ENCODE data around the gene PHPT1. TPM values are rescaled to one million over a fixed set of nuclear protein-coding genes. Genes with fewer than 3 reads are reported as not detected.
"Not testable (repeated sequence)": the region's sequence is repeated elsewhere in the genome, so short reads cannot be mapped to it uniquely, and the experiment has no call there.

PHPT1 gene
- total and polyA plus RNA-seq, 12 donors: 310 to 650 (median 336) TPM

GRCh38 chr9:136867917-136868316 lies 18.7 kb downstream of the PHPT1 start:
- no peak overlapping the region for H3K4me3 ChIP-seq
- ATAC-seq: no peak
- no peak for DNase-seq
- H3K27me3 ChIP-seq: no peaks in the 10 kb centered on the region
- peaks cover 0 to 14% (median 0%) of the 10 kb centered on the region in 11 donors for H3K9me3 ChIP-seq
- H3K27ac ChIP-seq: no peak overlapping the region
- no peak for TF ChIP-seq CTCF (IDR thresholded peaks at IDR 0.05)
- peaks cover 8 to 31% (median 25%) of the 10 kb centered on the region in 9 donors for H3K4me1 ChIP-seq
- intact Hi-C loops (cut with DNase I): loop anchor here in 2 of 10 donors (2.0 to 10.0 kb wide), 2 partner anchors 17 to 57 kb away; no protein-coding TSS in a partner anchor
- 98 to 99% methylated on average over 18 of the region's 18 CpGs for WGBS, 2 donors
- H3K36me3 ChIP-seq: peaks cover 0 to 20% (median 10%) of the 10 kb centered on the region in 9 donors

GRCh38 chr9:136868644-136869043 lies 19.4 kb downstream of the PHPT1 start:
- Histone ChIP-seq H3K4me1 (peaks cover 8 to 27% (median 25%) of the 10 kb centered on the region in 9 donors), H3K4me3 (no peak overlapping the region), H3K36me3 (peaks cover 0 to 12% (median 3%) of the 10 kb centered on the region in 9 donors), H3K27me3 (no peaks in the 10 kb centered on the region), H3K27ac (no peak overlapping the region), H3K9me3 (peaks cover 0 to 18% (median 0%) of the 10 kb centered on the region in 11 donors)
- 93 to 94% methylated on average over 11 of the region's 11 CpGs for WGBS, 2 donors
- DNase-seq: no peak
- no peak for ATAC-seq
- no peak for TF ChIP-seq CTCF (IDR thresholded peaks at IDR 0.05)
- intact Hi-C loops (cut with DNase I): loop anchor here in 1 of 10 donors (10.0 kb wide), 1 partner anchor 56 kb away; no protein-coding TSS in a partner anchor

GRCh38 chr9:136869611-136870010 lies 20.4 kb downstream of the PHPT1 start:
- 93 to 94% methylated on average over 2 of the region's 2 CpGs for WGBS, 2 donors

GRCh38 chr9:136875155-136875554 lies 25.9 kb downstream of the PHPT1 start:
- Histone ChIP-seq H3K27ac (no peak overlapping the region), H3K36me3 (no peaks in the 10 kb centered on the region), H3K4me3 (no peak overlapping the region), H3K9me3 (peaks cover 0 to 18% (median 0%) of the 10 kb centered on the region in 11 donors), H3K27me3 (no peaks in the 10 kb centered on the region), H3K4me1 (no peaks in the 10 kb centered on the region)
- no peak for TF ChIP-seq CTCF (IDR thresholded peaks at IDR 0.05)
- DNase-seq (no peak), ATAC-seq (no peak)
- intact Hi-C loops (cut with DNase I): no loop called here
- 93% methylated on average over 6 of the region's 6 CpGs for WGBS, 2 donors

More at GRCh38 chr9:136869611-136870010, 20.4 kb downstream of the PHPT1 start:
- ATAC-seq, DNase-seq, H3K4me3 ChIP-seq, H3K27ac ChIP-seq, H3K27me3 ChIP-seq, H3K36me3 ChIP-seq: not testable (repeated sequence)
- Histone ChIP-seq H3K9me3 (peaks cover 0 to 18% (median 0%) of the 10 kb centered on the region in 11 donors), H3K4me1 (peaks cover 6 to 18% (median 15%) of the 10 kb centered on the region in 9 donors)
- intact Hi-C loops (cut with DNase I): loop anchor here in 1 of 10 donors (10.0 kb wide), 1 partner anchor 55 kb away; no protein-coding TSS in a partner anchor

- no peak for ATAC-seq
- DNase-seq: no peak
- no peak for TF ChIP-seq CTCF (IDR thresholded peaks at IDR 0.05)
- Histone ChIP-seq H3K9me3 (peaks cover 0 to 18% (median 0%) of the 10 kb centered on the region in 11 donors), H3K27ac (no peak overlapping the region), H3K4me3 (no peak overlapping the region), H3K27me3 (no peaks in the 10 kb centered on the region), H3K36me3 (no peaks in the 10 kb centered on the region), H3K4me1 (peaks cover 0 to 5% (median 2%) of the 10 kb centered on the region in 9 donors)
- 87 to 91% methylated on average over 5 of the region's 5 CpGs for WGBS, 2 donors
- intact Hi-C loops (cut with DNase I): no loop called here
These were observed 27.3 kb downstream of the PHPT1 start for GRCh38 chr9:136876476-136876875.

Measured in heart right ventricle (tissue), 16 donors.